ENCODE results near the gene PCYT1A. TPM values are rescaled to one million over a fixed set of nuclear protein-coding genes. Genes with fewer than 3 reads are reported as not detected.

Gene PCYT1A
- total and polyA plus RNA-seq, 2 donors (not counting 3 experiments of a cell fraction or from before 2014, with no cell fraction given): 50.3 to 65.5 TPM

GRCh38 chr3:196255776-196256175, 31.8 kb downstream of the PCYT1A start:
- Histone ChIP-seq H3K27ac (ENCODE audit: insufficient read depth, low read depth, low read length) (no peak overlapping the region), H3K4me2 (ENCODE audit: insufficient read depth, low read length) (no peak overlapping the region), H3K36me3 (ENCODE audit: control insufficient read depth in 2 of 2, extremely low read depth in 1 of 2, insufficient read depth in 2 of 2, low read length in 2 of 2) (peaks cover 0 to 1% of the 10 kb centered on the region in 2 experiments), H4K20me1 (replicated peaks; ENCODE audit: control insufficient read depth, extremely low read depth, insufficient read depth, low read length) (no peaks in the 10 kb centered on the region), H3K4me3 (replicated peaks in 1 of 3; ENCODE audit: insufficient read depth in 1 of 3, low read depth in 1 of 3, low read length in 3 of 3) (no peak overlapping the region), H3K27me3 (ENCODE audit: control insufficient read depth in 2 of 2, insufficient read depth in 2 of 2, low read length in 2 of 2) (no peaks in the 10 kb centered on the region), H3K9ac (replicated peaks; ENCODE audit: extremely low read depth, insufficient read depth, low read length) (no peak overlapping the region), H2AFZ (ENCODE audit: low read depth, low read length) (no peak overlapping the region), H3K4me1 (ENCODE audit: control insufficient read depth, extremely low read depth, insufficient read depth, low read length) (no peaks in the 10 kb centered on the region), H3K9me3 (replicated peaks; ENCODE audit: control insufficient read depth, insufficient read depth, low read length) (no peaks in the 10 kb centered on the region), H3K79me2 (ENCODE audit: control insufficient read depth, insufficient read depth, low read length) (peaks cover 10% of the 10 kb centered on the region), H3K9me1 (replicated peaks; ENCODE audit: control insufficient read depth, extremely low read depth, insufficient read depth, low read length) (no peaks in the 10 kb centered on the region)
- DNase-seq (ENCODE audit: low read depth, low spot score) (no peak), FAIRE-seq (no peak)
- intact Hi-C loops (cut with micrococcal nuclease): no loop called here
- dilution Hi-C loops (cut with MboI; ENCODE audit: extremely low pct_ligation_motif_present, low sequenced_read_pairs): no loop called here
- ChIA-PET POLR2A (no interaction called here), CTCF (interaction anchor here (1.2 to 2.7 kb wide), 5 partner anchors 8 to 267 kb away, joined by 3 to 14 read pairs (median 4); partner anchors contain the start of gene DYNLT2B)
- BruUV-seq (replicated peaks): no TSS peak
- no peak for TF ChIP-seq MAX (IDR thresholded peaks at IDR 0.05; ENCODE audit: insufficient read depth, insufficient read length)
- no peak for TF ChIP-seq POLR2A (IDR thresholded peaks at IDR 0.05; ENCODE audit: low read depth, low read length)
- no peak for TF ChIP-seq GATA2 (IDR thresholded peaks at IDR 0.05; ENCODE audit: insufficient read depth, insufficient read length, low read depth, low read length)
- TF ChIP-seq JUN (IDR thresholded peaks at IDR 0.05; ENCODE audit: borderline replicate concordance, insufficient read depth, insufficient read length, low read depth): no peak
- no peak for TF ChIP-seq EZH2 (IDR thresholded peaks at IDR 0.05; ENCODE audit: borderline replicate concordance, low read depth, low read length, severe bottlenecking)
- no peak for TF ChIP-seq CTCF (IDR thresholded peaks at IDR 0.05; ENCODE audit: extremely low read depth in 1 of 2, insufficient read depth in 1 of 2, low read depth in 1 of 2, low read length in 2 of 2)
- TF ChIP-seq POLR2AphosphoS5 (IDR thresholded peaks at IDR 0.05; ENCODE audit: insufficient read depth, low read depth, low read length): no peak
- TF ChIP-seq MYC (IDR thresholded peaks at IDR 0.05; ENCODE audit: low read depth, low read length): no peak
- no peak for TF ChIP-seq FOS (IDR thresholded peaks at IDR 0.05; ENCODE audit: borderline replicate concordance, insufficient read depth, low read length)
